ENCODE measurements around the gene STIP1. TPM values are rescaled to one million over a fixed set of nuclear protein-coding genes. Genes with fewer than 3 reads are reported as not detected.

STIP1 gene
- total RNA-seq, 1 experiment from 2014 or later: 338 TPM

DNA sequence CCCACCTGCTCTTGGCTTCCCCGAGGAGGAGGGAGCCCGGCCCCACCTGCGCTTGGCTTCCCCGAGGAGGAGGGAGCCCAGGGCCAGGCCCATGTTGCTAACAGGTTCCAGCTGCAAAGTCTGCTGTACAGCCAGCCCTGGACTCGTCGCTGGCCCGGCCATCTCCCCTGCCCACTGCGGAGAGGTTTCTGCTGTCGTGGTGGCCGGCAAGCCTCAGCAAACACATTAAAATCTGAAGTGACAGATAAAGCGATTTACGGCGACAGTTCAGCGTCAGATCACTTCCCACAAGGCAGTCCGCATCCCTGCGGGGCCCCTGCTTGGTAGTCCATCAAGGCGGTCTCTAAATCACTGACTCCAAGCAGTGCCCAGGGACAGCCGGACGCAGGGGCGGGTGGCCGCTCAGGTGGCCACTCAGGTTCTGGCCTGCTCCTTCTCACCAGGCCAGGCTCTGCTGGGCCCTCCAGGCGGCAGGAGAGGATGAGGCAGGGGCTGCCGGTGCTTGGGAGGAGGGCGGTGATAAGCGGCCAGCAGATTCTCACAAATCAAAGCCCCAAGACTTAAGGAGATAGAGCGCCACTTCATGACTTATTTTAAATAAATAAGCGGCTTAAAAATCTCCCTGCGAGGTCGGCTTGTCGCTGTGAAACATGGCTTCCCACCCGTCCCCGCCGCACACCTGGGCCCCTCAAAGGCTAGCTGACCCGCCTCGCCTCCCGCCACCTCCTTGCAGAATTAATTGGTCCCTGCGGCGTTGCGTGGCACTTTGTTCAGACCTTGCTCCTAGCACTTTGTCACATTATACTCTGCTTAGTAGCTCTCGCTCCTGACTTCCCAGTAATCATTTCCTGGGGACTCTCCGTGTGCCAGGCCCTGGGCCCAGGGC is 41.1 kb upstream of the STIP1 start:
- Histone ChIP-seq H3K18ac (ENCODE audit: insufficient read length, low read depth, low read length) (no peak overlapping the region), H3K23me2 (ENCODE audit: insufficient read length, low read depth, low read length, poor library complexity, severe bottlenecking) (no peaks in the 10 kb centered on the region), H3K9ac (ENCODE audit: extremely low read depth, insufficient read length, low read length) (no peak overlapping the region), H2BK20ac (ENCODE audit: low read depth, low read length, poor library complexity, severe bottlenecking) (no peak overlapping the region), H3K56ac (ENCODE audit: insufficient read length, low read depth, low read length) (no peak overlapping the region), H2AFZ (ENCODE audit: low read length) (no peak overlapping the region), H2BK12ac (ENCODE audit: insufficient read length, low read depth, low read length) (no peak overlapping the region), H2AK5ac (ENCODE audit: insufficient read length, low read length) (no peak overlapping the region), H4K20me1 (ENCODE audit: control insufficient read depth, insufficient read depth, insufficient read length) (peaks cover 2% of the 10 kb centered on the region), H3K14ac (ENCODE audit: insufficient read depth, low read length) (no peak overlapping the region), H2BK5ac (ENCODE audit: insufficient read length, low read length) (no peak overlapping the region), H2BK15ac (ENCODE audit: low read depth, low read length) (no peak overlapping the region), H3K79me2 (ENCODE audit: insufficient read depth, low read length) (no peaks in the 10 kb centered on the region), H3K4ac (ENCODE audit: low read depth, low read length) (no peak overlapping the region), H4K5ac (ENCODE audit: insufficient read length, low read depth, low read length) (no peak overlapping the region), H3T11ph (ENCODE audit: low read length) (no peak overlapping the region), H3K9me3 (ENCODE audit: control insufficient read depth, low read depth, low read length) (no peaks in the 10 kb centered on the region), H3K27me3 (ENCODE audit: insufficient read depth, low read length) (no peaks in the 10 kb centered on the region), H3K27ac (ENCODE audit: insufficient read length, low read depth, low read length) (no peak overlapping the region), H4K91ac (ENCODE audit: insufficient read length, low read depth, low read length) (no peak overlapping the region), H3K4me2 (ENCODE audit: insufficient read depth, insufficient read length, low read length) (no peak overlapping the region), H3K23ac (ENCODE audit: insufficient read length, low read depth, low read length) (no peak overlapping the region), H3K79me1 (ENCODE audit: insufficient read depth, low read depth, low read length, poor library complexity, severe bottlenecking) (no peaks in the 10 kb centered on the region), H3K4me1 (ENCODE audit: insufficient read depth, low read length) (no peaks in the 10 kb centered on the region), H4K8ac (replicated peaks; ENCODE audit: insufficient read length, low read depth, low read length) (no peak overlapping the region), H2BK120ac (ENCODE audit: low read depth, low read length, poor library complexity, severe bottlenecking) (no peak overlapping the region)
- no peaks in the 10 kb centered on the region; a peak in 1 of 7 replicates for H3K36me3 Mint-ChIP-seq (ENCODE audit: insufficient read depth in 1 of 3, low read depth in 3 of 3)
- no peak for DNase-seq
- H3K4me3 Mint-ChIP-seq: no peak overlapping the region
- WGBS (ENCODE audit: extremely low coverage, insufficient read length, low lambda C conversion rate): no CpG with 5 or more reads among the region's 41 CpGs
- TF ChIP-seq, protein P1, sequence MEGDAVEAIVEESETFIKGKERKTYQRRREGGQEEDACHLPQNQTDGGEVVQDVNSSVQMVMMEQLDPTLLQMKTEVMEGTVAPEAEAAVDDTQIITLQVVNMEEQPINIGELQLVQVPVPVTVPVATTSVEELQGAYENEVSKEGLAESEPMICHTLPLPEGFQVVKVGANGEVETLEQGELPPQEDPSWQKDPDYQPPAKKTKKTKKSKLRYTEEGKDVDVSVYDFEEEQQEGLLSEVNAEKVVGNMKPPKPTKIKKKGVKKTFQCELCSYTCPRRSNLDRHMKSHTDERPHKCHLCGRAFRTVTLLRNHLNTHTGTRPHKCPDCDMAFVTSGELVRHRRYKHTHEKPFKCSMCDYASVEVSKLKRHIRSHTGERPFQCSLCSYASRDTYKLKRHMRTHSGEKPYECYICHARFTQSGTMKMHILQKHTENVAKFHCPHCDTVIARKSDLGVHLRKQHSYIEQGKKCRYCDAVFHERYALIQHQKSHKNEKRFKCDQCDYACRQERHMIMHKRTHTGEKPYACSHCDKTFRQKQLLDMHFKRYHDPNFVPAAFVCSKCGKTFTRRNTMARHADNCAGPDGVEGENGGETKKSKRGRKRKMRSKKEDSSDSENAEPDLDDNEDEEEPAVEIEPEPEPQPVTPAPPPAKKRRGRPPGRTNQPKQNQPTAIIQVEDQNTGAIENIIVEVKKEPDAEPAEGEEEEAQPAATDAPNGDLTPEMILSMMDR (conservative IDR thresholded peaks at IDR 0.05): no peak
- no peaks in the 10 kb centered on the region; a peak in 1 of 5 replicates for H3K9me3 Mint-ChIP-seq
- no peak overlapping the region for H3K27ac Mint-ChIP-seq
- peaks cover 4 to 12% of the 10 kb centered on the region in 2 experiments for H3K4me1 Mint-ChIP-seq
- H3K27me3 Mint-ChIP-seq (ENCODE audit: low read depth): peaks cover 10% of the 10 kb centered on the region

Data from H9 (cell line).